Medulla oblongata (tissue), 1 donor: Measurements from ENCODE around the gene ZMIZ2.
"Not testable (repeated sequence)": the region's sequence is repeated elsewhere in the genome, so short reads cannot be mapped to it uniquely, and the experiment has no call there.

Experiments
- DNase-seq: peaks from one replicate; pipeline ENCODE4 v3.0.0-alpha.2; 2015; ENCODE audit errors: extremely low spot score

Gene ZMIZ2

DNA sequence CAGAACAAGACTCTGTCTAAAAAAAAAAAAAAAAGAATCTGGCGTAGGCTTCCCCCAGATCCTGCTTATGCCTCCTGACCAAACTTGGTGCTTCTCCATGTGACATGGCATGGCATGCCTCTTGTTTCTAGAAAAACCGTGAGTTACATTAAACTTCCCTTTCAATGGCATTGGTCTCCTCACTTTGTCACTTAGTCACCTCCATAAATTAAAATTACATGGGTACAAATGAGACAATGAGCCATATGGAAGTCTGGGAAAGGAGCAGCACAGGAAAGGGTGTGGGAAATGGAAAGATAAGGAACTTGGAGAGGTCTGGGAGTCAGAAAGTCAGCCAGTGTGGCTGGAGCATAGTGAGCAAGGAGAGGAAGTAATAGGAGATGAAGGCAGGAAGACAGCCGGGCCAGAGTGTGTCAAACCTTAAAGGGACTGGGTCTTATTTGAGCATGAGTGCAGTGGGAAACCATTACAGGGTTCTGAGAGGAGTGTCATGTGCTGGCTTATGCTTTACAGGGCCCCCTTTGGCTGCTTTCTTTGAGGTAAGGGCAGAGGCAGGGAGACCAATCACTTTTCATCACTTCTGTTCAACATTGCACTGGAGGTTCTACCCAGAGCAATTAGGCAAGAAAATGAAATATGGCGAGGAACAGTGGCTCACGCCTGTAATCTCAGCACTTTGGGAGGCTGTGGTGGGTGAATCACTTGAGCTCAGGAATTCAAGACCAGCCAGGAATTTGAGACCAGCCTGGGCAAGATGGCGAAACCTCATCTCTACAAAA is 21.3 kb upstream of the ZMIZ2 start:
- no peak for DNase-seq

GRCh38 chr7:44727937-44728262 is 20.7 kb upstream of the ZMIZ2 start:
- no peak for DNase-seq

DNA sequence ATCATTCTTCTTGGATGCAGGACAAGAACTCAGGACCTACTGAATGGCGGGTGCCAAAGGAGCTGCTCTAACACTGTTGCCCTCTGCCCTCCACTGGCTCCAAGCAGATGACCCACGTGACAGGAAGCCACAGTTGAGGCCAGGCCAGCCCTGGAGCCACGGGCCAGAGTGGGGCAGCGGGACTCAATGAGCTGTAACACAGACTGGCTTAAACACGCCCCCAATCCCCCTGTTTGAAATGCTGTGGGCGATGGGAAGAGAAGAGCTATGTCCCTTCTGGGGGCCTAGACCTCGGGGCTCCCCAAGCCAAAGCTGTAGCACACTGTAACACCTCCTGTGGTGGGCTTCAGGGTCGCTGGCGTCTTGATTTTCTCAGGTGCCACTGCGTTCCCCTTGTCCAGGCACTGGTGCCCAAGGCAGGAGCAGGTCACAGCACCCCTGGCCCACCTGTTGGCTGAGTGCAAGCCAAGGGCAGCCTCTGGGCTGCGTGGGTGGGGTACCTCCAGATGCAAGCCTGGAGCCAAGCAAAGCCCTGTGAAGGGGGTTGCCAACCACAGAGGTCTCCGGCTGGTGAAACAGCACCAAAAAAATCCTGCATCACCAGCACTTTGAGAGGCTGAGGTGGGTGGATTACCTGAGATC is 18.6 kb upstream of the ZMIZ2 start:
- DNase-seq: no peak

- DNase-seq: not testable (repeated sequence)
Measured at GRCh38 chr7:44732971-44733370, 15.7 kb upstream of the ZMIZ2 start.

DNA sequence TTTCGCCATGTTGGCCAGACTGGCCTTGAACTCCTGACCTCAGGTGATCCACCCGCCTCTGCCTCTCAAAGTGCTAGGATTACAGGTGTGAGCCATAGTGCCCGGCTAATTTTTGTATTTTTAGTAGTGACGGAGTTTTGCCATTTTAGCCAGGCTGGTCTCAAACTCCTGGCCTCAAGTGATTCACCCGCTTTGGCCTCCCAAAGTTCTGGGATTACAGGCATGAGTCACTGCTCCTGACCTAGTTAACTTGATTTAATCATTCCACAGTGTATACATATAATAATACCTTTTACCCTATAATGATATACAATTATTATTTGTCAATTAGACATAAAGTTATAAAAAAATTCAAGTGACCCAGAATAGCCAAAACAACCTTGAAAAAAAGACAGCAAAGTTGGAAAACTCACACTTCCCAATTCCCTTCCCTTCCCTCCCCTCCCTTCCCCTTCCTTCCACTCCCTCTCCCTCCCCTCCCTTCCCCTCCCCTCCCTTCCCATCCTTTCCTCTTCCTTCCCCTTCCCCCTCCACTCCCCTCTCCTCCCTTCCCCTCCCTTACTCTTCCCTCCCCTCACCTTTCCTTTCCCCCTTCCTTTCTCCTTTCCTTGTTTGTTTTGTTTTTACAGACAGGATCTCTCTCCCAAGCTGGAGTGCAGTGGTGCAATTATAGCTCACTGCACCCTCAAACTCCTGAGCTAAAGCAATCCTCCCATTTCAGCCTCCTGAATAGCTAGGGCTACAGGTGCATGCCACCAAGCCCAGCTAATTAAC is 14.8 kb upstream of the ZMIZ2 start:
- DNase-seq: no peak

GRCh38 chr7:44735403-44736165 is 13.1 kb upstream of the ZMIZ2 start:
- DNase-seq: no peak

- no peak for DNase-seq
Measured at GRCh38 chr7:44736896-44737295, 11.8 kb upstream of the ZMIZ2 start.

- no peak for DNase-seq
Measured at GRCh38 chr7:44738051-44738723, 10.5 kb upstream of the ZMIZ2 start.

- no peak for DNase-seq
Measured at GRCh38 chr7:44738876-44739665, 9.6 kb upstream of the ZMIZ2 start.

DNA sequence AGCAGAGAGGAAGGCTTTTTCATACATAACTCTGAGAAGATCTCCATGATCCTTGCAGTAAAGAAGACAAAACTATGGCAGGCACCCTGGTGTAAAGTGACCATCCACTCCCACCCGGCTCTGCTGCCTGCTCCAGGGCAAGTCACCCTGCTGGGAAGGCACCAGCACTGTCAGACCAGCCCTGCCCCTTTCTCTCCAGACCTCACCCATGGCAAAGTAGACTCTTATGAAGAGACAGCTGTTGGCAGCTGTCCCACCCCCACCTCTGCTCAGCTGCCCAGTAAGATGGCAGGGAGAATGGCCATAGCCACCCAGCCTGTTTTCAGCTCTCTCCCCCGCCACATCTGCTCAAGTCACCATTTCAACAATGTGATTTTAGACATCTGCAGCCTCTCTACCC is 8.6 kb upstream of the ZMIZ2 start:
- DNase-seq: no peak

DNA sequence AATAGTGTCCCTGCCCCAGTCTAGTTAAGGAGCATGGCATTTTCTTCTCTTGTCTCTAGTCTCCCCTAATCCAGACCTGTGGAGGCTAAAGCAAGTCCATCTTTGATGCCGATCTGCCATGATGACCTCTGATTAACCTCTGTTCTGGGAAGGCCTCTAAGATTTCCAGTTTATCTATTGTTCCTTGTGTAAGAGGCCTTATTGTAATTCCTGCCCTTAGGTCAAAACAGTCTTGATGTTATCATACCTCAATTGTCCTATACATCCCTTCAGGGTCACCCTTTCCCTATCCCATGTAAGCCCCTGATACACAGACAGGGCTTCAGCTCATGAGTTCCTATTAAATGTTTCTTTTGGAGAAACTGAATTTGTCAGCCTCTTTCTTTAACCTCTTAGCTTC is 4.9 kb upstream of the ZMIZ2 start:
- DNase-seq: no peak

DNA sequence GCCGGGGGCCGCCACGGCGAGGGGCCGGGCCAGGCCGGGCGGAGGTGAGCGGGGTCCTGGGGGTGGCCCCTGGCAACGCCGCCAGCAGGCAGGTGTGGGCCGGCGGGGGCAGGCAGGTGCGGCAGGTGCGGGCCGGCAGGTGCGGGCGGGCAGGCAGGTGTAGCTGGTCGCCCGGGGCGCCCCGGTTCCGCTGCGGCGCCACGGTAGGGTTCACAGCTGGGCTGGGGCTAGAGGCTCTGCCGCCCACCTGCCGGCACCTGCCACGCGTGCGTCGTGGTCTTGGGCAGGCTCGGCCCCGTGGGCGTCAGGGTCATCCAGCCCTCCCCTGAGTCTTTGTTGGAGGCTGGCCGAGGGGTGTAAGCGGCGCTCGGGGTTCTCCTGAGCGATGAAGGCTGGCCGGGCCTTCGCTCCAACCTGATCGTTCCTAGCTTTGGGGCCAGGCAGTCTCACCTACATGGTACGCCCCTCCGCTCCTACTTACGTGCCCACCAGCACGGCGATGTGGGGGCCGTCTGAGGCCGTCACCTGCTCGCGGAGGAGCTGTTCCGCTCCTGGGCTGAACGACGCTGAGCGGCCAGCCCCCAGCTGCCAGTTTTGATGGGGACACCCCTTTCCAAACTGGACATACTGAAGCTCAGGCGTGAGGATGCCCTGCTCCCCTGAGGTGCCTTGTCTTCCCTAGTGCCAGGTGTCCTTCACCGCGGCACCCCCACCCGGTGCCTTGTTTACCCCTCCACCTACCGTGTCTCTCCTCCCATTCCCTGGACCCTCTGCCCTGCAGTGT is 493 bp downstream of the ZMIZ2 start:
- DNase-seq: no peak

GRCh38 chr7:44749992-44750391 is 1.3 kb downstream of the ZMIZ2 start:
- no peak for DNase-seq

- no peak for DNase-seq
Measured at GRCh38 chr7:44750424-44750823, 1.8 kb downstream of the ZMIZ2 start.

- no peak for DNase-seq
Measured at GRCh38 chr7:44750921-44751571, 2.4 kb downstream of the ZMIZ2 start.

DNA sequence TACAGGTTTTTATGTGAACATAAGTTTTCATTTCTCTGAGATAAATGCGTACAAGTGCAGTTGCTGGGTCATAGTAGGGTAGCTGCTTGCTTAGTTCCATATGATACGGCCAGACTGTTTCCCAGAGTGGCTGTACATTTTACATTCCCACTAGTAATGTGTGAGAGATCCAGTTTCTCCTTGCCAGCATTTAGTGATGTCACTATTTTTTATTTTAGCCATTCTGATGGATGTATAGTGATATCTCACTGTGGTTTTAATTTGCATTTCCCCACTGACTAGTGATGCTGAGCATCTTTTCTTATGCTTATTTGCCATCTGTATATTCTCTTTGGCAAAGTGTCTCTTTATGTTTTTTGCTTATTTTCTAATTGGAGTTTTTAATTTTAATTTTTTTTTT is 4.2 kb downstream of the ZMIZ2 start:
- no peak for DNase-seq

DNA sequence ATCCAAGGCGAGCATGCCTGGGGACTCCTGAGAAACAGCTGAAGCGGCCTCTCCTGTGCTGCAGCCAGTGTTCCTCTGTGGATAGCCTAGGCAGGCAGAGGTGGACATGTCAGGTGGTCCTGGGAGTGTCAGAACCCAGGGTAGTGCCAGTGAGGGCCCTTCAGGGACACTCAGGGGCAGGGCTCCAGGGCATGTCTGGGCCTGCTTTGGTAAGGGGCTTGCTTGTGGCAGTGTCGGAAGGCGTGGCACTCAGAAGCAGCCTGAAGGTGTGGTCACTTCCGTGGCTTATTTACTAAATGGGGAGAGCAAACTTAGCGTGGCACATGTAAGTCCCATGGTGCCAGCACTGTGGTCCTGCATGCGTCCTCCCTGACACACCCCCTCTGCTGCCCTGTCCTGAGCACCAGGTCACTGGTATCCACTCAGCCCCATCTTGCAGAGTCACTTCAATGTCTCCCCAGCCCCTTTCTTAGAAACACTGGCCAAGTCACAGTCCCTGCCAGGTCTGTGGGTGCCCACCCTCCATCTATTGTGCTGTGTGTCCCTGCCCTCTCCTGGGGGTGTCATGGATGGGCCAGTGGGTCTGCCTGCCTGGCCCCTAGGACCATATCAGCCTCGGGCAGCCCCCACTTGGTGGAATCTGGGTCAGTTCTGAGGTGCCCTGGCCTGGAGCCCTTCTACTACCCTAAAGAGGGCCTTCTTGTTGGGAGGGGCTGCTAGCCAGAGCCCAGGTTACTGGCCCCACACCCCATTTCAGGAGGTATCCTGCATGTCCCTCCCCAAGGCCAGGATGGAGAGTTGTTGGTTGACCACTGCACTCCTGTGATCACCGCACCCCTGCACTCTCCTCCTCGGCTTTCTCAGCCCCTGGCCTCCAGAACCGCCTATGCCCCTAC is 6.4 kb downstream of the ZMIZ2 start:
- no peak for DNase-seq
